Measurements from ENCODE around the gene LRCH4. TPM values are rescaled to one million over a fixed set of nuclear protein-coding genes. Genes with fewer than 3 reads are reported as not detected.
A peak's percentile ranks its signal among the peaks of the same experiment; 100 is the strongest.

The LRCH4 gene
- total and polyA plus RNA-seq, 2 of the 13 experiments (the other 11 are each of a cell fraction or from before 2014, with no cell fraction given): 7.0 to 9.3 TPM

GRCh38 chr7:100545360-100546128 is 40.4 kb downstream of the LRCH4 start (continued):
- TF ChIP-seq HNRNPLL (IDR thresholded peaks at IDR 0.05; ENCODE audit: low read depth, low read length, poor library complexity, severe bottlenecking) (no peak), NR2C2 (CRISPR knock-in tag; IDR thresholded peaks at IDR 0.05; ENCODE audit: borderline replicate concordance) (no peak), ZXDC (CRISPR knock-in tag; IDR thresholded peaks at IDR 0.05) (no peak), AHR (CRISPR knock-in tag; IDR thresholded peaks at IDR 0.05) (0 out of 2 replicates have a peak, but pooled peaks have one; percentile 65), RAD21 (CRISPR knock-in tag; IDR thresholded peaks at IDR 0.05) (peak; percentile 29; the same call in 1 of the 2 replicates), GABPA (IDR thresholded peaks at IDR 0.05; ENCODE audit: low read depth, low read length) (no peak), GABPA (CRISPR knock-in tag; IDR thresholded peaks at IDR 0.05; ENCODE audit: low read depth) (no peak), ZNF180 (CRISPR knock-in tag; IDR thresholded peaks at IDR 0.05; ENCODE audit: borderline replicate concordance, low read depth) (no peak), PLRG1 (conservative IDR thresholded peaks at IDR 0.05) (no peak), E2F1 (CRISPR knock-in tag; IDR thresholded peaks at IDR 0.05) (no peak), SNAI1 (CRISPR knock-in tag; IDR thresholded peaks at IDR 0.05; ENCODE audit: borderline replicate concordance) (no peak), ZSCAN30 (CRISPR knock-in tag; IDR thresholded peaks at IDR 0.05) (no peak), NRL (CRISPR knock-in tag; IDR thresholded peaks at IDR 0.05; ENCODE audit: borderline replicate concordance) (no peak), BCLAF1 (IDR thresholded peaks at IDR 0.05) (no peak)
- TF ChIP-seq, protein P1, sequence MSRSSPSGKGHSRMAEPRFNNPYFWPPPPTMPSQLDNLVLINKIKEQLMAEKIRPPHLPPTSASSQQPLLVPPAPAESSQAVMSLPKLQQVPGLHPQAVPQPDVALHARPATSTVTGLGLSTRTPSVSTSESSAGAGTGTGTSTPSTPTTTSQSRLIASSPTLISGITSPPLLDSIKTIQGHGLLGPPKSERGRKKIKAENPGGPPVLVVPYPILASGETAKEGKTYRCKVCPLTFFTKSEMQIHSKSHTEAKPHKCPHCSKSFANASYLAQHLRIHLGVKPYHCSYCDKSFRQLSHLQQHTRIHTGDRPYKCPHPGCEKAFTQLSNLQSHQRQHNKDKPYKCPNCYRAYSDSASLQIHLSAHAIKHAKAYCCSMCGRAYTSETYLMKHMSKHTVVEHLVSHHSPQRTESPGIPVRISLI (CRISPR knock-in tag; IDR thresholded peaks at IDR 0.05; ENCODE audit: borderline replicate concordance): no peak; the same call in 1 of the 2 replicates
- TF ChIP-seq, protein P2, sequence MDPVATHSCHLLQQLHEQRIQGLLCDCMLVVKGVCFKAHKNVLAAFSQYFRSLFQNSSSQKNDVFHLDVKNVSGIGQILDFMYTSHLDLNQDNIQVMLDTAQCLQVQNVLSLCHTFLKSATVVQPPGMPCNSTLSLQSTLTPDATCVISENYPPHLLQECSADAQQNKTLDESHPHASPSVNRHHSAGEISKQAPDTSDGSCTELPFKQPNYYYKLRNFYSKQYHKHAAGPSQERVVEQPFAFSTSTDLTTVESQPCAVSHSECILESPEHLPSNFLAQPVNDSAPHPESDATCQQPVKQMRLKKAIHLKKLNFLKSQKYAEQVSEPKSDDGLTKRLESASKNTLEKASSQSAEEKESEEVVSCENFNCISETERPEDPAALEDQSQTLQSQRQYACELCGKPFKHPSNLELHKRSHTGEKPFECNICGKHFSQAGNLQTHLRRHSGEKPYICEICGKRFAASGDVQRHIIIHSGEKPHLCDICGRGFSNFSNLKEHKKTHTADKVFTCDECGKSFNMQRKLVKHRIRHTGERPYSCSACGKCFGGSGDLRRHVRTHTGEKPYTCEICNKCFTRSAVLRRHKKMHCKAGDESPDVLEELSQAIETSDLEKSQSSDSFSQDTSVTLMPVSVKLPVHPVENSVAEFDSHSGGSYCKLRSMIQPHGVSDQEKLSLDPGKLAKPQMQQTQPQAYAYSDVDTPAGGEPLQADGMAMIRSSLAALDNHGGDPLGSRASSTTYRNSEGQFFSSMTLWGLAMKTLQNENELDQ (CRISPR knock-in tag; IDR thresholded peaks at IDR 0.05; ENCODE audit: borderline replicate concordance): no peak
- TF ChIP-seq, protein P3, sequence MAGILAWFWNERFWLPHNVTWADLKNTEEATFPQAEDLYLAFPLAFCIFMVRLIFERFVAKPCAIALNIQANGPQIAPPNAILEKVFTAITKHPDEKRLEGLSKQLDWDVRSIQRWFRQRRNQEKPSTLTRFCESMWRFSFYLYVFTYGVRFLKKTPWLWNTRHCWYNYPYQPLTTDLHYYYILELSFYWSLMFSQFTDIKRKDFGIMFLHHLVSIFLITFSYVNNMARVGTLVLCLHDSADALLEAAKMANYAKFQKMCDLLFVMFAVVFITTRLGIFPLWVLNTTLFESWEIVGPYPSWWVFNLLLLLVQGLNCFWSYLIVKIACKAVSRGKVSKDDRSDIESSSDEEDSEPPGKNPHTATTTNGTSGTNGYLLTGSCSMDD (CRISPR knock-in tag; IDR thresholded peaks at IDR 0.05): no peak

Measured in HepG2 (cell line).